OCI-LY1 (cell line): ENCODE data around the gene RNF25.

Experiments used
- CTCF ChIP-seq: fragments of 200-600 bp; sonication (generic), shearing (Covaris generic); IDR thresholded peaks from 2 replicates; pipeline ENCODE4 v1.5.1; 2017; ENCODE audit warnings: mild to moderate bottlenecking, antibody characterized with exemption, low read length, moderate library complexity, mixed read lengths
- EZH2 ChIP-seq: fragments of 200-600 bp; sonication (generic), shearing (Covaris generic); IDR thresholded peaks from 2 replicates; pipeline ENCODE4 v1.8.0; 2017; ENCODE audit warnings: borderline replicate concordance, mixed run types, mild to moderate bottlenecking, antibody characterized with exemption, low read length, moderate library complexity, mixed read lengths

GRCh38 chr2:218691234-218691633 is 19.4 kb upstream of the RNF25 start:
- no peak for TF ChIP-seq EZH2
- no peak for TF ChIP-seq CTCF
